Stimulated activated CD4-positive, alpha-beta T cell treated with anti-CD3 and anti-CD28 coated beads, Interleukin-1b, Interleukin-23, amount 100 ng/mL, for 4 hours (primary cell): ENCODE data around the gene FGF3.
"Not testable (repeated sequence)": the region's sequence is repeated elsewhere in the genome, so short reads cannot be mapped to it uniquely, and the experiment has no call there.

ENCODE experiments used
- DNase-seq, 2 donors: peaks; one replicate each; pipeline ENCODE4 v3.0.0-alpha.2; 2020; ENCODE audit warnings: low read depth in 2 of 2

The FGF3 gene

DNA sequence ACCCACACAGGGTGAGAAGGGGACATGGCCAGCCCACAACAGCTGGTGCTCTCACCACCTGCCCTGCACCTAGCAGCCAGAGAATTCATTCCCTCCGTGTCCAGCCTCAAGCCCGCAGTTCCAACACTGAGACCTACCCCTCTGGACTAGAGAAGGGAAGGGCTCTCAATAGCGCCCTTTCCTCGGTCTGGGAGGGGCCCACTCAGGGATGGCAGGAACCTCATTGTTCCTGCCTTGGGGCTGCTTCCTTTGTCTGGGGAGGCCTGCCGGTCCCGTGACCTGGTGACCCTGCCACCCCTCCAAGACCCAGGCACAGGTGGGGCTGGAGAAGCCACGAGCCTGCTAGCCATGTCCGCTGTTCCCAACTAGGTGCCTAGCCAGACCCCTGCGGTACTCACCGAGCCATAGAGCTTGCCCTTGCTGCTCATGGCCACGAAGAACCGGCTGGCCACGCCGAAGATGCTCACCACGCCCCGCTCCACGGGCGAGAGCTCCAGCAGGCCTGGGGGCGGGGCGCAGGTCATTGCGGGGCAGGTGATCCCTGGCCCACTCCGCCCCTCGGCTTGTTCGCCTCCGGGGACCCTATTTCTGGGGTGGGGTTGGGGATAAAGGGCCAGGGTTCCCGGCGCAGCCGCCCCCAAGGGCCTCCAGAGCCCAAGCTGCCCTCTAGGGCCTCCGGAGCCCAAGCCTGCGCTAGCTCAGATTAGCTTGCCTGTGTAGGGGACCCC is 45.4 kb downstream of the FGF3 start:
- DNase-seq = no peak

DNA sequence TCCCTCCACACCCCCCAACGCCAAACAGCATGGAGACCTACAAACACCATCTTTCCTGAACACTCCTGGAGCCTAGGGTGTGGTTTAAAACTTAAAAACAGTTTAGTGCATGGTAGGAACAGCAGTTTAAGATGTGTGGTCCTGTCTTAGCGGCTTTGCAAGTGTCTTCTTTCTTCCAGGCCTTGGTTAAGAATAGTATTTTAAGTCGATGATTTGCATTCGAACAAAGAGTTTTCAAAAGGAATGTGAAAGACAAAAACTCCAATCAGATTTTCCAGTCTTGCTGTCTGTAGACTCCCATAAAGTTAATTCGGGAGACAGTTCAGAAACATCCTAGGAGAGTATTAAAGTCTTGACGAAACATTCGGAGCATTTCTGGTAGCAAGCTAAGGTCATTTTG is 47.8 kb downstream of the FGF3 start:
- DNase-seq = no peak

DNA sequence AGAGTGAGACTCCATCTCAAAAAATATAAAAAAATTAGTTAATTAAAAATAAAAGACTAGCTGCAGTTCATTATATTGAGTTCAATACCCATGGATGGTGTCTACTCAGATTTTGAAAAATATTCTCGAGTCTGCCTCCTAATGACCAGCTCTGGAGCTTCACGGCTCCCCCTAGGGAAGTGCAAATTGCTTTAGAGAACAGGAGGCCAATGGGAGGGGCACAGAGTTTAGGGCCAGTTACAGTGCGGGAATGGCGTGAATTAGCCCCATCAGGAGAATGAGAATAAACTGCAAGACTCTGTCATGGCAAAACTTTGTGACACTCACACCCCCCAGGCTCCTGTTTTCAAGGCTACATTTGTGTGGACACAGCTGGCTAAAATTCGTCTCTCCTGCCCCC is 48.7 kb downstream of the FGF3 start:
- no peak for DNase-seq

DNA sequence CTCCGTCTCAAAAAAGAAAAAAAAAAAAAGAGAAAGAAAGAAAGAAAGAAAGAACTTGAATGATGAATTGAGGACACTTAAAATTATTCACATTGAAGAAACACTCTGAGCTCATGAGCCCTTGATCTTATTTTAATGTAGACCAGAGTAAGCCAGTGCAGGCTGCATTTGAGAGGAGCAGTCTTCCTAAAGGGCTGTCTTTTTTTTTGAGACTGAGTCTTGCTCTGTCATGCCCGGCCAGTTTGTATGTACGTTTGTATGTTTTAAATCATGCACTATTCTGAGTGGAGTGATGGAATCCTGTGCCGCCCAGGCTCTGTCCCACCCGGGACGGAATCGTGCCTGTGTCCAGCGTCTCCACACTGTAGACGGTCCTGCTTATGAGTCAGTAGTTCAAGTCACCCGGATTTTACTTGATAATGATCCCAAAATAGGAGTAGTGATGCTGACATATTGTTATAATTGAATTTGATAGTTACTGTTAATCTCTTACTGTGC is 53.7 kb downstream of the FGF3 start:
- no peak for DNase-seq

DNA sequence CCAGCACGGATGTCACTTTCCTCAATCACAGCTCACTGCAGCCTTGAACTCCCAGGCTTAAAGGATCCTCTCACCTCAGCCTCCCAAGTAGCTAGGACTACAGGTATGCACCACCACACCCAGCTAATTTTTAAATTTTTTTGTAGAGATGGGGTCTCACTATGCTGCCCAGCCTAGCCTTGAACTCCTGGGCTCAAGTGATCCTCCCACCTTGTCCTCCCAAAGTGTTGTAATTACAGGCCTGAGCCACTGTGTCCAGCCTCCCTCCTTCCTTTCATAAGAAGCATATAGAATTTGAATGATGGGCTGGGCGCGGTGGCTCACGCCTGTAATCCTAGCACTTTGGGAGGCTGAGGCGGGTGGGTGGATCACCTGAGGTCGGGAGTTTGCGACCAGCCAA is 54.3 kb downstream of the FGF3 start:
- DNase-seq = not testable (repeated sequence)

DNA sequence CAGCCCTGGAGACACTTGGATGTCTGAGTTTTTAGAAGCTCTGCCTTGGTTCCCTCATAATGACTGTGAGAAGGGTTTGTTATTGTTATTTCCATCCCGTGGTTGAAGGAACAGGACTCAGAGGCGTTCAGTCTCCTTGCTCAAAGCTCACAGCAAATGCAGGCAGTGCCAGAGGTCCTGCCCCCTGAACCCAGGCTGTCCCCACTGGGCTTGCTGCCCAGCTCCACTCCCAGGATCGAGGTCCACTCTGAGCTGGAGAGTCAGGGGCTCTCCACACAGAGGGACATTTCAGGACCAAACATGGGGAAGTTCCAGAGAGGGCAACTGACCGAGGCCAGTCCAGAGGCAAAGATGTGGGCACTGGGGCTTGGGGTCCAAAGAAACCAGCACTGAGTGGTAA is 58.9 kb downstream of the FGF3 start:
- no peak for DNase-seq
